Stomach (tissue), 9 donors: Measurements from ENCODE around the gene RFX3. TPM values are rescaled to one million over a fixed set of nuclear protein-coding genes. Genes with fewer than 3 reads are reported as not detected.

Experiments used
- DNase-seq, 2 donors: peaks; one replicate each; pipeline versions ENCODE4 v3.0.0 to v3.0.0-alpha.2; 2013 to 2019
- H3K27ac ChIP-seq, 5 donors: fragments of 200-600 bp in 4 of 5; sonication (generic) in 4 of 5; one replicate each; pipeline ENCODE4 v1.5.1; 2013 to 2019; ENCODE audit warnings: mild to moderate bottlenecking in 1 of 5, moderate library complexity in 1 of 5
- H3K27me3 ChIP-seq, 3 donors: fragments of 200-600 bp; sonication (generic); one replicate each; pipeline ENCODE4 v1.5.1; 2017 to 2019; ENCODE audit warnings: mixed run types in 1 of 3
- H3K36me3 ChIP-seq, 4 donors: fragments of 200-600 bp; sonication (generic); 1 replicate in 3 of 4; 2 replicates in 1 of 4; pipeline ENCODE4 v1.5.1; 2016 to 2019
- H3K4me1 ChIP-seq, 4 donors: fragments of 200-600 bp; sonication (generic); one replicate each; pipeline ENCODE4 v1.5.1; 2016 to 2019
- H3K4me3 ChIP-seq, 4 donors: fragments of 200-600 bp; sonication (generic) in 3 of 4; one replicate each; pipeline ENCODE4 v1.5.1; 2016 to 2019; ENCODE audit warnings: mild to moderate bottlenecking in 1 of 4
- H3K9me3 ChIP-seq, 4 donors: fragments of 200-600 bp; sonication (generic); one replicate each; pipeline ENCODE4 v1.5.1; 2016 to 2019
- EP300 ChIP-seq: sonication (generic); formaldehyde crosslinking; IDR thresholded peaks from one replicate; pipeline ENCODE4 v1.6.1; 2017; ENCODE audit warnings: antibody characterized with exemption
- POLR2A ChIP-seq, 4 donors: fragments of 450-650 bp; IDR thresholded peaks; one replicate each; pipeline ENCODE4 v1.6.1; 2016; ENCODE audit warnings: antibody characterized with exemption in 4 of 4, control low read depth in 2 of 4, mild to moderate bottlenecking in 1 of 4, moderate library complexity in 1 of 4
- POLR2AphosphoS5 ChIP-seq, 3 donors: sonication (generic); formaldehyde crosslinking; IDR thresholded peaks; one replicate each; pipeline ENCODE4 v1.6.1; 2016; ENCODE audit warnings: antibody characterized with exemption in 3 of 3
- WGBS, 5 donors: extraction: QIAGEN DNeasy Blood & Tissue Kit in 3 of 5; methylation state at CpG; one replicate each; pipeline versions ENCODE4 v1.1.5 to v1.1.7; 2013 to 2018; 5-methylcytosine and 5-hydroxymethylcytosine counted together
- intact Hi-C: fragments of 100-400 bp; cut with DNase I; formaldehyde crosslinking; loops from one replicate; pipeline ENCODE4 v1.15.1; 2023; ENCODE audit warnings: low total_unique reads
- polyA plus RNA-seq, 3 donors: library from polyadenylated mRNA; stranded (reverse); fragments of 200-250 nt; gene quantifications; one replicate each; pipeline ENCODE4 v1.2.3, GENCODE V29; 2013
- total RNA-seq, 5 donors: library from RNA; depleted of rRNA; stranded (reverse); fragments of >200 nt; gene quantifications; one replicate each; pipeline versions ENCODE4 v1.1.0 to v1.2.3, GENCODE V29; 2014 to 2016
- TF ChIP-seq, protein P1 (sequence below), 7 experiments: fragments of 450-650 bp in 4 of 7; fragments of 200-600 bp in 3 of 7; sonication (generic) in 3 of 7; IDR thresholded peaks; one replicate each; pipeline ENCODE4 v1.5.1; 2016 to 2019; ENCODE audit warnings: antibody characterized with exemption in 7 of 7, control low read depth in 2 of 7, mild to moderate bottlenecking in 1 of 7
- donor health status: healthy with polysubstance abuse.
- donor health status: Bipolar disorder and iron deficiency.
- donor health status: healthy.

The RFX3 gene
- total and polyA plus RNA-seq, 8 donors: 0.76 to 22.8 (median 6.1) TPM

GRCh38 chr9:3342159-3342777 is 183.5 kb downstream of the RFX3 start:
- H3K4me3 ChIP-seq: no peak overlapping the region
- intact Hi-C loops: no loop called here
- H3K36me3 ChIP-seq: no peaks in the 10 kb centered on the region
- H3K27ac ChIP-seq: no peak overlapping the region
- TF ChIP-seq POLR2A (IDR thresholded peaks at IDR 0.05): no peak
- no peak for TF ChIP-seq EP300
- TF ChIP-seq, protein P1, sequence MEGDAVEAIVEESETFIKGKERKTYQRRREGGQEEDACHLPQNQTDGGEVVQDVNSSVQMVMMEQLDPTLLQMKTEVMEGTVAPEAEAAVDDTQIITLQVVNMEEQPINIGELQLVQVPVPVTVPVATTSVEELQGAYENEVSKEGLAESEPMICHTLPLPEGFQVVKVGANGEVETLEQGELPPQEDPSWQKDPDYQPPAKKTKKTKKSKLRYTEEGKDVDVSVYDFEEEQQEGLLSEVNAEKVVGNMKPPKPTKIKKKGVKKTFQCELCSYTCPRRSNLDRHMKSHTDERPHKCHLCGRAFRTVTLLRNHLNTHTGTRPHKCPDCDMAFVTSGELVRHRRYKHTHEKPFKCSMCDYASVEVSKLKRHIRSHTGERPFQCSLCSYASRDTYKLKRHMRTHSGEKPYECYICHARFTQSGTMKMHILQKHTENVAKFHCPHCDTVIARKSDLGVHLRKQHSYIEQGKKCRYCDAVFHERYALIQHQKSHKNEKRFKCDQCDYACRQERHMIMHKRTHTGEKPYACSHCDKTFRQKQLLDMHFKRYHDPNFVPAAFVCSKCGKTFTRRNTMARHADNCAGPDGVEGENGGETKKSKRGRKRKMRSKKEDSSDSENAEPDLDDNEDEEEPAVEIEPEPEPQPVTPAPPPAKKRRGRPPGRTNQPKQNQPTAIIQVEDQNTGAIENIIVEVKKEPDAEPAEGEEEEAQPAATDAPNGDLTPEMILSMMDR (IDR thresholded peaks at IDR 0.05): no peak
- TF ChIP-seq POLR2AphosphoS5 (IDR thresholded peaks at IDR 0.05): no peak
- peaks cover 0 to 7% (median 3%) of the 10 kb centered on the region in 4 donors for H3K4me1 ChIP-seq
- no peaks in the 10 kb centered on the region for H3K9me3 ChIP-seq
- WGBS, 5 donors: 65 to 88% (median 69%) methylated on average over 2 of the region's 2 CpGs
- H3K27me3 ChIP-seq: no peaks in the 10 kb centered on the region
- no peak for DNase-seq

DNA sequence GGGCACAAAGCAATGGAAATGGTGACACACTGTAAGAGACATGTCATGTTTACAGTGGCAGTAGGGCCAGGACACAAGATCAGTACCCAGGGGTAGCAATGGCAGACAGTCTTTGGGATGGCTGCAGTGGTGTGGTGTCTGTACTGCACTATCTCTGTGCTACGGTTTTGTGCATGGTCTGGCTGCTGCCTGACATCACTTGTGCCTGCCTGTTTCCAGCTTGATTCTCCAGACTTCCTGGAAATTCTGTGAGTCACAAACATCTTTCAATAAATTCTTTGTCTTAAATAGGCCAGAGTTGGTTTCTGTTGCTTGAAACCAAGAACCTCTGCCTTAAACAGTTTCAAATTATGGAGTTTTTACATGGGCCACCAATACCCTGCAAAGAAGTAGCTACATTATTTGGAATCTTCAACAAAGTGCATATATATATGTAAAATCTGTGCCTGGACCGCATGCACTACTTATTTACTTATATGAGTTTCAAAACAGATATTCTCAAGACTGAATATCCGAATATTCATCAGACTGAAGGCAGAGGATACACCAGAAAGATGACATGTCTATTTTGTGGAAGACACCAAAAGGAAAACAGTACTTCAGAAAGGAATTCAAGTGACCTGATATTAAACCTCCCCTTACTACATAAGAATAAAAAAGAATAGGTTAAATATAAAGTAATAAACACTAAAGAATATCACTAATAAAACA is 188.1 kb downstream of the RFX3 start:
- Histone ChIP-seq H3K9me3 (no peaks in the 10 kb centered on the region), H3K27me3 (no peaks in the 10 kb centered on the region), H3K36me3 (no peaks in the 10 kb centered on the region), H3K4me1 (peaks cover 0 to 18% (median 11%) of the 10 kb centered on the region in 4 donors), H3K4me3 (no peak overlapping the region), H3K27ac (peak overlapping the region in 3 of 5 donors; percentile 16 to 37 (median 18))
- TF ChIP-seq EP300: no peak
- no peak for TF ChIP-seq POLR2AphosphoS5 (IDR thresholded peaks at IDR 0.05)
- TF ChIP-seq, protein P1 (IDR thresholded peaks at IDR 0.05): no peak
- TF ChIP-seq POLR2A (IDR thresholded peaks at IDR 0.05): no peak
- intact Hi-C loops: no loop called here
- 66 to 78% (median 75%) methylated on average over 3 of the region's 3 CpGs for WGBS, 5 donors
- DNase-seq: peak in 1 of 2 donors; percentile 58

GRCh38 chr9:3336951-3337350 is 188.8 kb downstream of the RFX3 start:
- Histone ChIP-seq H3K36me3 (no peaks in the 10 kb centered on the region), H3K4me3 (no peak overlapping the region), H3K27ac (peak overlapping the region in 2 of 5 donors; percentile 16 to 37), H3K9me3 (no peaks in the 10 kb centered on the region), H3K4me1 (peaks cover 0 to 18% (median 11%) of the 10 kb centered on the region in 4 donors), H3K27me3 (no peaks in the 10 kb centered on the region)
- DNase-seq: no peak
- intact Hi-C loops: no loop called here
- WGBS, 5 donors: 56 to 93% (median 78%) methylated on average over 3 of the region's 3 CpGs
- TF ChIP-seq POLR2AphosphoS5 (IDR thresholded peaks at IDR 0.05) (no peak), POLR2A (IDR thresholded peaks at IDR 0.05) (no peak), EP300 (no peak)
- TF ChIP-seq, protein P1 (IDR thresholded peaks at IDR 0.05): no peak

GRCh38 chr9:3332802-3333201 is 193.0 kb downstream of the RFX3 start:
- peak in 1 of 2 donors; percentile 2 for DNase-seq
- H3K4me1 ChIP-seq: peaks cover 0 to 16% (median 11%) of the 10 kb centered on the region in 4 donors
- WGBS, 5 donors: 75 to 85% (median 76%) methylated on average over 2 of the region's 2 CpGs
- no peak overlapping the region for H3K4me3 ChIP-seq
- no peak for TF ChIP-seq POLR2A (IDR thresholded peaks at IDR 0.05)
- no peak for TF ChIP-seq POLR2AphosphoS5 (IDR thresholded peaks at IDR 0.05)
- TF ChIP-seq EP300: no peak
- TF ChIP-seq, protein P1 (IDR thresholded peaks at IDR 0.05): no peak
- H3K36me3 ChIP-seq: peaks cover 0 to 11% (median 0%) of the 10 kb centered on the region in 4 donors
- no peaks in the 10 kb centered on the region for H3K9me3 ChIP-seq
- H3K27me3 ChIP-seq: no peaks in the 10 kb centered on the region
- no peak overlapping the region for H3K27ac ChIP-seq
- intact Hi-C loops: no loop called here
